ENCODE results near the gene CNTNAP2. TPM values are rescaled to one million over a fixed set of nuclear protein-coding genes. Genes with fewer than 3 reads are reported as not detected.

The CNTNAP2 gene
- polyA plus RNA-seq, 1 experiment = not detected

DNA sequence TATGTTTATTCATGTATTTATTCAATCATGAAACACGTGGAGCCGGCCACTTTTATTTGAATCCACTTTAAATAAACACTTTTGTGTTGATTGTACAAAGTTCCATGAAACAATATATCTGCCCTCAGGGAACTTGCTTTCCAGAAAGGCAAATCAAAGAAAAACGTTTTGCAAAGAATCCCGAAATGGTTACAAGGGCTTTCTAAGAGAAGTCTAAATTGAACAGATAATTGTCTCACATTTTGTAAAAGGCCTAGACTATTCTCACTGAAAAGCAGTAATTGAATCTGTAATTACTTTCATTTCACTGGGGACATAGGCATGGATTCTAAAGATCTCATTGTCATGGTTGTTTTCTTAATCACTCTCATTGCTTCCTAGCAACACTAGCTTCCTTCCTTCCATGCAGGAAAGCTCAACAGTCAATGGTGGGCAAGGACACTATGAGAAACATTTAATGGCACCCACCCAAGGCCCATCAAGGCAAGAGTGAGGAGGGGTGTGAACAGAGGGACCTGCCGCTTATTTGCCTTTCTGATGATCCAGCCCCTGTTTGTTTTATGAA lies 1851.5 kb downstream of the CNTNAP2 start:
- no peak overlapping the region for H3K4me3 ChIP-seq (ENCODE audit: low read depth, low read length)

GRCh38 chr7:147971606-147972110 lies 1855.1 kb downstream of the CNTNAP2 start:
- POLR2A ChIA-PET = no interaction called here
- no peak for DNase-seq (ENCODE audit: low read depth)
- H3K4me3 ChIP-seq (ENCODE audit: low read depth, low read length) = no peak overlapping the region
- CTCF ChIA-PET = no interaction called here
- no peaks in the 10 kb centered on the region for H3K36me3 ChIP-seq (ENCODE audit: control insufficient read depth, insufficient read depth, low read length)
- TF ChIP-seq CTCF (IDR thresholded peaks at IDR 0.05; ENCODE audit: insufficient read depth, low read depth, low read length) = no peak
- no peaks in the 10 kb centered on the region for H3K27me3 ChIP-seq (ENCODE audit: control insufficient read depth, insufficient read depth, low read length)

More for the DNA sequence above, 1851.5 kb downstream of the CNTNAP2 start:
- ChIA-PET POLR2A (no interaction called here), CTCF (no interaction called here)
- no peak for TF ChIP-seq CTCF (IDR thresholded peaks at IDR 0.05; ENCODE audit: insufficient read depth, low read depth, low read length)
- no peaks in the 10 kb centered on the region for H3K36me3 ChIP-seq (ENCODE audit: control insufficient read depth, insufficient read depth, low read length)
- no peak for DNase-seq (ENCODE audit: low read depth)
- H3K27me3 ChIP-seq (ENCODE audit: control insufficient read depth, insufficient read depth, low read length) = no peaks in the 10 kb centered on the region

DNA sequence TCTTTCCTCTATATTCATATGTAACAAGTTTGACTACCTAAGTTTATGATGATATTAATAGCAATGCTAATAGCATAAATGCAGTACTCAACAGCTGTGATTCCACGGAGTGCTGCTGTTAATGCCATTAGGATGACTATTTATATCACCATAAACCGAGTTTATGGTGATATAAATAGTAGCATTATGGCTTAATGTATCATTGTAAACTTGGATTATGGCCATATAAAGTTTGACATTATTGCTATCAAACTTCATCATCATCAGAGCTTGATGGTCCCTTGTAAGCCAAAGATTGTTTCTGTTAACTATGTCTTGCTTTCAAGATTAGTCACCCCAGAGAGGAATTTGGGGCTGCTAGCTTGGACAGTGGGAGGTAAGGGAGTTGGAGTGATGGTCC lies 1861.6 kb downstream of the CNTNAP2 start:
- no peak for DNase-seq (ENCODE audit: low read depth)
- CTCF ChIA-PET = no interaction called here
- Histone ChIP-seq H3K27me3 (ENCODE audit: control insufficient read depth, insufficient read depth, low read length) (no peaks in the 10 kb centered on the region), H3K4me3 (ENCODE audit: low read depth, low read length) (no peak overlapping the region), H3K36me3 (ENCODE audit: control insufficient read depth, insufficient read depth, low read length) (no peaks in the 10 kb centered on the region)
- POLR2A ChIA-PET = no interaction called here
- TF ChIP-seq CTCF (IDR thresholded peaks at IDR 0.05; ENCODE audit: insufficient read depth, low read depth, low read length) = no peak

- H3K36me3 ChIP-seq (ENCODE audit: control insufficient read depth, insufficient read depth, low read length) = no peaks in the 10 kb centered on the region
- no peak overlapping the region for H3K4me3 ChIP-seq (ENCODE audit: low read depth, low read length)
- CTCF ChIA-PET = no interaction called here
- DNase-seq (ENCODE audit: low read depth) = no peak
- TF ChIP-seq CTCF (IDR thresholded peaks at IDR 0.05; ENCODE audit: insufficient read depth, low read depth, low read length) = no peak
- POLR2A ChIA-PET = no interaction called here
- H3K27me3 ChIP-seq (ENCODE audit: control insufficient read depth, insufficient read depth, low read length) = no peaks in the 10 kb centered on the region
These were observed 1862.0 kb downstream of the CNTNAP2 start for GRCh38 chr7:147978651-147979050.

- ChIA-PET POLR2A (no interaction called here), CTCF (no interaction called here)
- no peaks in the 10 kb centered on the region for H3K27me3 ChIP-seq (ENCODE audit: control insufficient read depth, insufficient read depth, low read length)
- no peak overlapping the region for H3K4me3 ChIP-seq (ENCODE audit: low read depth, low read length)
- H3K36me3 ChIP-seq (ENCODE audit: control insufficient read depth, insufficient read depth, low read length) = no peaks in the 10 kb centered on the region
- DNase-seq (ENCODE audit: low read depth) = no peak
- TF ChIP-seq CTCF (IDR thresholded peaks at IDR 0.05; ENCODE audit: insufficient read depth, low read depth, low read length) = no peak
These were observed 1864.5 kb downstream of the CNTNAP2 start for GRCh38 chr7:147980826-147981813.

Measured in BJ (cell line).